Lower leg skin (tissue), 3 donors: Measurements from ENCODE around the gene PAK4.

ENCODE experiments used
- POLR2A ChIP-seq, 2 donors: fragments of 450-650 bp; IDR thresholded peaks; one replicate each; pipeline ENCODE4 v1.6.1; 2016 to 2017; ENCODE audit warnings: antibody characterized with exemption in 2 of 2, mild to moderate bottlenecking in 1 of 2, moderate library complexity in 1 of 2
- TF ChIP-seq, protein P1 (sequence below), 3 donors: fragments of 450-650 bp; IDR thresholded peaks; one replicate each; pipeline ENCODE4 v1.5.1; 2016; ENCODE audit warnings: antibody characterized with exemption in 3 of 3, mild to moderate bottlenecking in 3 of 3, moderate library complexity in 2 of 3

DNA sequence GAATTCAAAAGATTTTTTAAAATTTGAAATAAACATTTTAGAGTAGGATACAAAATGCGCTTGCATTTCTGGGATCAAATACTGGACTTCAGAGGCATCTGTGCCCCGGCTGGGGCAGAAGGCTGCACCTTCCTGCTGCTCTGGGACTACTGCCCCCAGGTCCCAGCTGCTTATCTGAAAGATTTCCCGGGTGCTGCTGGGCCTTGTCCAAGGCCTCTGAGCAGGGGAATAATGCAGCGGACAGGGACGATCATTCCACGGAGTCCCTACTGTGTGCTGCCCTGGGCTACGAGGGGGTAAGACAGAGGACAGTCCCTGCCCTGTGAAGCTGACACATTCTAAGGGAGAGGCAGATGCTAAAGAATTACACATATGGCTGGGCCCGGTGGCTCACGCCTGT is 38.0 kb downstream of the PAK4 start:
- TF ChIP-seq, protein P1, sequence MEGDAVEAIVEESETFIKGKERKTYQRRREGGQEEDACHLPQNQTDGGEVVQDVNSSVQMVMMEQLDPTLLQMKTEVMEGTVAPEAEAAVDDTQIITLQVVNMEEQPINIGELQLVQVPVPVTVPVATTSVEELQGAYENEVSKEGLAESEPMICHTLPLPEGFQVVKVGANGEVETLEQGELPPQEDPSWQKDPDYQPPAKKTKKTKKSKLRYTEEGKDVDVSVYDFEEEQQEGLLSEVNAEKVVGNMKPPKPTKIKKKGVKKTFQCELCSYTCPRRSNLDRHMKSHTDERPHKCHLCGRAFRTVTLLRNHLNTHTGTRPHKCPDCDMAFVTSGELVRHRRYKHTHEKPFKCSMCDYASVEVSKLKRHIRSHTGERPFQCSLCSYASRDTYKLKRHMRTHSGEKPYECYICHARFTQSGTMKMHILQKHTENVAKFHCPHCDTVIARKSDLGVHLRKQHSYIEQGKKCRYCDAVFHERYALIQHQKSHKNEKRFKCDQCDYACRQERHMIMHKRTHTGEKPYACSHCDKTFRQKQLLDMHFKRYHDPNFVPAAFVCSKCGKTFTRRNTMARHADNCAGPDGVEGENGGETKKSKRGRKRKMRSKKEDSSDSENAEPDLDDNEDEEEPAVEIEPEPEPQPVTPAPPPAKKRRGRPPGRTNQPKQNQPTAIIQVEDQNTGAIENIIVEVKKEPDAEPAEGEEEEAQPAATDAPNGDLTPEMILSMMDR (IDR thresholded peaks at IDR 0.05), result no peak
- no peak for TF ChIP-seq POLR2A (IDR thresholded peaks at IDR 0.05)
